Measurements from ENCODE around the gene LRRC59.
"Not testable (repeated sequence)": the region's sequence is repeated elsewhere in the genome, so short reads cannot be mapped to it uniquely, and the experiment has no call there.

LRRC59 gene

DNA sequence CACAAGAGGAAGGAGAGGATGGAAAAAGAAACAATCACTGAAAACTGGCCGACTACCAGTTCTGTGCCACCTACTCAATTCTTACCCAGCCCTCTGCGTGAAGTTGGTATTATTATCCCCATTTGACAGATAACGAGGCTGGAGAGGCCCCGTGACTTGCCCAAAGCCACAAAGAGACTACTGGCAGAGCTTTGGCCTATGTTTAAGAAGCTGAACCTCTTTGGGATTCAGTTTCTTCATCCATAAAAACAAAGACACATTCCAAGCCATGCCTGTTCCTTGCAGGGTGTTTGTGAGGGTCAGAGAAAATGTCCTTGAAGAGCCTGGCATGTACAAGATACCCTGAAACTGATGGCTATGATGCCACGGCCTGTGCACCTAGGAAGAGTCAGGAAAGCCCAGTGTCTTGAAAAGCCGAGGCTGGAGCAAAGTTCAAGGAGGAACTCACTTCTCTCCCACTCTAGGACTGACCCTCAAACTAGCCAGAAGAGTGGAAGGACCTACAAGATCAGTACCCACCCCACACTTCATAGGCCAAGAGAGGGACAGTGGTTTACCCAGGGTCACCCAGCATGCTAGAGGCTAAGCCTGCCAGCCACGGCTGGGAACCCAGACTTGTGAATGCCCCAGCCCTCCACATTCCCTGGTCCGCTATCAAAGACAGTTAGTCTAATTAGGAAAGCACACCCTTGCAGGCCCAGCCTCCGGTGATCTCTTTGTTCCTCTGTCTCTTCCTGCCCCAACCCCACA is 27.1 kb upstream of the LRRC59 start:
- FAIRE-seq: no peak

DNA sequence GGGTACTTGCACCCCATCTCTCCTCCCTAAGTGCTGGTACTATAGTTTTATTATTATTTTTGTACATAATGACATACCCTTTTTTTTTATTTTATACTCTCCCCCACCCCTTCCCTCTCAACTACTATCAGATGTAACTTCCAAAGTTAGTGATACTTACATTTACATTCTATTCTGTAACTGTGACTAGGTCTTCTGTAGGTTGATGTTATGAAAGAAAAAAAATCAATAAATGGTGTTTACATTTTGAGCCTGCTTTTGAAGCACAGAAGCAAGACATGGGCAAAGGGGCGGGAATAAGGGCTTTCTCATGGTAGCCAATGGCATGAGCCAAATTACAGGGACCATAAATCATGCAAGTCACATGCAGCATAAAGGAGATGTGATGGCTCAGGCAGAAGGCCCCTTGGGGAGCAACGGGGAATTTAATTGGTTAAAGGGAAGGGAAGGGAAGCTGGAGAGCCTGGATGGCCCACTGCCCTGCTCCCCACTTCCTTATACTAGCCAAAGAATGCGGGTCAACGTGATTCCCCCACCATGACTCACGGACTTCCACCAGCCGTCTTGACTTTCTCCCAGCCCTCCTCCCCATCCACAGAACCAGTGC is 26.3 kb upstream of the LRRC59 start:
- no peak for FAIRE-seq

DNA sequence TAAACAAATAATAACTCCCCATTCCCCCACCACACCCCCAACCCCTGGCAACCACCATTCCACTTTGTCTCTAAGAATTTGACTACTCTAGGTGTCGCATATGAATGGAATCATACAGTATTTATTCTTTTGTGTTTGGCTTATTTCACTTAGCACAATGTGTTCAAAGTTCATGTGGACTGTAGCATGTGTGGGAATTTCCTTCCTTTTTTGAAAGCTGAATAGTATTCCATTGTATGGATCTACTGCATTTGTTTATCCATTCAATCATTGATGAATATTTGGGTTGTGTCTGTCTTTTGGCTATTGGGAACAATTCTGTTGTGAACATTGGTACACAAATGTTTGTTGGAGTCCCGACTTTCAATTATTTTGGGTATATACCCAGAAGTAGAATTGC is 25.4 kb upstream of the LRRC59 start:
- no peak for FAIRE-seq

DNA sequence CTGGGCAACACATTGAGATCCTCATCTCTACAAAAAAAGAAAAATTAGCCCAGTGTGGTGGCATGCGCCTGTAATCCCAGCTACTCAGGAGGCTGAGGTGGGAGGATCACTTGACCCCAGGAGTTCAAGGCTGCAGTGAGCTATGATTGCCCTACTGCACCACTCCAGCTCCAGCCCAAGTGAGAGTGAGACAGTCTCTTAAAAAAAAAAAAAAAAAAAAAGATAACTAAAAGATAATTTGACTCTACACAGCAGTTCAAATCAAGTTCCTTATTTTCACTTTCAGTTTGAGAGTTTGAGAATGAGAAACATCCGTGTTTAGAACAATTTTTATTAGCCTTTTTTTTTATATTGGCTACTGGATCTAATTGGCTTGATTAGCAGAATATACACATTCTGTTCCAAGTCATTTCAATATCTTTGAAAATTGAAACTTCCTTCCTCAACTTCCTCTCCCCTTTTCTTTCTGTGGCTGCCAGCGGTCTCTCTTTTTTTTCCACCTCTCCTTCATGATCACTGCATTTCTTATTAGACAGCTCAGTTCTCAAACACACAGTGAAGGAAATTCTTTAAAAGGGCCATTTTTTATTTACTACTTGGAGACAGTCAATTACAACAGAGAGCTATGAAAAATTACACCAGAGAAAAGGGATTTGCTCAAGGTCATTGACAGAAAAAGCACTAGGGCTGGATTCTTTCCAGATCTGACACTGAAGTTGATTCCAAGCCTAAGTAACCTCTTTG is 24.2 kb upstream of the LRRC59 start:
- FAIRE-seq: no peak

DNA sequence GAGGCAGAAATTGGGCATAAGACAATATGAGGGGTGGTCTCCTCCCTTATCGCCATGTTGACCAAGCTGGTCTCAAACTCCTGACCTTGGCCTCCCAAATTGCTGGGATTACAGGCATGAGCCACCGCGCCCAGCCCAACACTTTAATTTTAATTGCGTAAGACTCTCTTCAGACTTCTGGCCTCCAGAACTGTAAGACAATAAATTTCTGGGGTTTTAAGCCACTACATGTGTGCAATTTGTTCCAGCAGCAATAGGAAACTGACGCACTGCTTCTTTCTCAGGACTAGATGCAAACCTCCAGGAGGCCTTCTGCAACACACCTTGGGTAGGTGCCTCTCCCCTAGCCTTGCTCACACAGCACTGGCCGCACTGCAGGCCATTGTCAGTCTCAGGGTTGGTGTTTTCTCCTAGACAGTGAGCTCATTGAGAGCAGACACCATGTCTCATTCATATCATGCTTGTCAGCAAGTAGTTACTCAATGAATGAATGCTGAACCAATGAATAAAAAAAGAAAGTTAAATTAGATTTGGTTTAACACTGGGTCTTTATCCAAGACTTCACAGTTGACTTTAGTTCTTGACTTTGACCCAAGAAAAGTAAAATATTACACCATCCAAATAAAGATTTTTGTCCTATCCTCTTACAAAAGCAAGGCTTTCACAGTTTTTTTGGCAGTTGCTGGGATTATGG is 23.2 kb upstream of the LRRC59 start:
- FAIRE-seq: no peak

DNA sequence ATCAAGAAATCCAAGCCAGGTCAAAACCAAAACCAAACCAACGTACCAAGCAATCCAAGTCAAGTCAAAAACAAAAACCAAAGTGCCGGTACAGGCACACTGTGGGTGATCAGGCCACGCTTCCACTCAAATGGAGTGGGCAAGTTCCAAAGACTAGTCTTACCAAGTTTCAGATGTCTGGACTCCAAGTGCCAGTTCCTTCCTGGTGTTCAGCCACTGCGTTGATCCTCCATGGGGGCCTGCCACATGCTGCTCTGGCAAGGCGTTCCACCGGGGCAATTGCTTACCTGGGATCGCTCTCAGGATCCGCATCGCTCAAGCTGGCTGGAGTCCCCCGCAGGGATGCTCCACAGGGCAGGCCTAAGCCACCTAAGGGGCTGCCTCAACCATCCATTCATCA is 22.3 kb upstream of the LRRC59 start:
- FAIRE-seq: not testable (repeated sequence)

DNA sequence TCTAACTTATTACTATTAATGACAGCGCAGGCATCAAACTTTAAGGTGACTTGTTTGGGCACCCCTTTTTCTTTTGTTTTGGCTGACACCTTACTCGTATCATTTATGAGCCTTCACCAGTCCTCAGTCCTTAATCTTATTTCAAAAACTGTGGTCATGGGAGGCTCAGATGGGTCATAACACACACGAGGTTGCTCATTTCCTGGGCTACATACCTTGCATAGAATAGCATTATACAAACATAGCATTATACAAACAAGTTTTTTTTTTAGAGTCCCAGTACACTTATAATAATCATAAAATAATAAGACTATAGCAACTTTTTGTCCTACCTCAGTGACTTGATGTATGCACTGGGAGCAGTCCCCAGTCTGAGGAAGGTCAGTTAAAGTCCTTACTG is 17.5 kb upstream of the LRRC59 start:
- FAIRE-seq: no peak

DNA sequence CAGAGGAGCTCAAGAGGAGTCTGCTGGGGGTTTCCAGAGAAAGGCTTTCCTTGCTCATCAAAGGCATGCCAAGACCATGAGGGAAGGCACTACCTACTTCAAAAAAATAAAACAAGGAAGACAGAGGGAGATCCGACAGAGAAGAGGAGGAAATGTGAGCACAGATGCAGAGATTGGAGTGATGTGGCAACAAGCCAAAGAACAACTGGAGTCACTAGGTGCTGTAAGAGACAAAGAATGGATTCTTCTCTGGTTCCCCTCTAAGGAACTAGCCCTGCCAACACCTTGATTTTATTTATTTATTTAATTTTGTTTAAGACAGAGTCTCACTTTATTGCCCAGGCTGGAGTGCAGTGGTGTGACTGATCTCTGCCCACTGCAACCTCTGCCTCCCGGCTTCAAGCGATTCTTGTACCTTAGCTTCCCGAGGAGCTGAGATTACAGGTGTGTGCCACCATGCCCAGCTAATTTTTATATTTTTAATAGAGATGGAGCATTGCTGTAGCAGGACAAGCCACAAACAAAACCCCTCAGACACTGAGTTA is 14.9 kb upstream of the LRRC59 start:
- FAIRE-seq: no peak

DNA sequence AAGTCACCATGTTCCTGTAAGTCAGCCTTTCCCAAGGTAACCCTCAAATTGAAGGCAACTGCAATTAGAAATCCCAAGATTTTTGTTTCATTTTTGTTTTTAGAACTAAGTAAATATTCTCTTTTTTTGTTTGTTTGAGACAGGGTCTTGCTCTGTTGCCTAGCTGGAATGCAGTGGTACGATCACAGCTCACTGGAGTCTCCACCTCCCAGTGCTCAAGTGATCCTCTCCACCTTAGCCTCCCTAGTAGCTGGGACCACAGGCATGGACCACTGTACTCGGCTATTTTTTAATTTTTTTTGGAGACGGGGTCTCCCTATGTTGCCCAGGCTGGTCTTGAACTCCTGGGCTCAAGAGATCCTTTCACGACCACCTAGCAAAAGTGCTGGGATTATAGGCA is 10.6 kb upstream of the LRRC59 start:
- FAIRE-seq: no peak

DNA sequence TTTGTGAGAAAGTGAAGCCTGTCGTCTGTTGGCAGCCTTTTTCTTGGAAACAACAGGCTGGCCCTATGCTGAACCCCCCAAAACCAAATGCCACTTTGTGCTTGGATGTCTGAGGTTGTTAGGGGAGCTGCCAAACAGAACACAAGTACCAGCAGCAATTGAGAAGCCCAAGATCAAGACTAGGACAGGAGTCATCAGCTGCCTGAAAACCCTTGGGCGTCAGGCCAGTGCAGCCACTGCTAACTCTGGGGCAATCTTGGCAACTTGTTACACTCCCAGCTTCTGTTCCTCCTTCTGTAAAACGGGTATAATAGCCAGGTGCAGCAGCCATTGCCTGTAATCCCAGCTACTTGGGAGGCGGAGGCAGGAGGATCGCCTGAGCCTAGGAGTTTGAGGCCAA is 9.3 kb upstream of the LRRC59 start:
- no peak for FAIRE-seq

DNA sequence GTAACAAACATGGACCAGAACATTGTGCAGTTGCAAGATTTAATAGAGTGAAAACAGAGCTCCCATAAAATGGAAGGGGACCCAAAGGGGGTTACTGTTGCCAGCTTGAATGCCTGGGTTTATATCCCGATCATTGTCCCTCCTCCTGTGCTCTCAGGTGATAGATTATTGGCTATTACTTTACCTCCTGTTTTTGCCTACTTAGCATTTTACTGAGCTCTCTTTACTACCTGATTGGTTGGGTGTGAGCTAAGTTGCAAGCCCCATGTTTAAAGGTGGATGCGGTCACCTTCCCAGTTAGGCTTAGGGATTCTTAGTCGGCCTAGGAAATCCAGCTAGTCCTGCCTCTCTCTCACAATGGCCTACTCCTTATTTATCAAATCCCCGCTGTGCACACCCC is 8.0 kb upstream of the LRRC59 start:
- FAIRE-seq: not testable (repeated sequence)

DNA sequence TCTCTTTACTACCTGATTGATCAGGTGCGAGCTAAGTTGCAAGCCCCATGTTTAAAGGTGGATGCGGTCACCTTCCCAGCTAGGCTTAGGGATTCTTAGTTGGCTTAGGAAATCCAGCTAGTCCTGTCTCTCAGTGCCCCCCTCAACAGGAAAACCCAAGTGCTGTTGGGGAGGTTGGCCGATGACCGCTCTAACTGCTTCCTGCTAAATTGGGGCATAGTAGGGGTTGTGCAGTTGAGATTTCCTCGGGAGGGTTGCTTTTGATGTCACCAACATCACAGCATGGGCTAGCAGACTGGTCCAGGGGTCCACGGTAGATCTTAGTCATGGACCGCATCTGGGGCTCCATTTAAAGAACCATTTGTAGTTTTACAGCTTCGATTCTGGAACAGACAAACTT is 2.3 kb upstream of the LRRC59 start:
- FAIRE-seq: not testable (repeated sequence)

DNA sequence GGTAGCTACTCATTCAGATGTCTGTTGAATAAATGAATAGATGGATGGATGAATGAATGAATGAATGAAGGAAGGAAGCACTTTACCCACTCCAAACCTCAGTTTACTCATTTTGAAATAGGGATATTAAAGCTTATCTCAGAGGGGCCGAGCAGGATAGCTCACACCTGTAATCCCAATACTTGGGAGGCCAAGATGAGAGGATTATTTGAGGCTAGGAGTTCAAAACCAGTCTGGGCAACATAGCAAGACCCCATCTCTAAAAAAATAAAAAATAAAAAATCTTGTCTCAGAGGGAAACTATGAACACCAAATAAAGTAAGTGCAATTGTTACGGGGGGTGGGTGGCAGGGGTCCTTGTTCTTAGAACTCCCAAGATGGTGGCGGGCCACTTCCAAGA is 1.3 kb upstream of the LRRC59 start:
- FAIRE-seq: not testable (repeated sequence)

DNA sequence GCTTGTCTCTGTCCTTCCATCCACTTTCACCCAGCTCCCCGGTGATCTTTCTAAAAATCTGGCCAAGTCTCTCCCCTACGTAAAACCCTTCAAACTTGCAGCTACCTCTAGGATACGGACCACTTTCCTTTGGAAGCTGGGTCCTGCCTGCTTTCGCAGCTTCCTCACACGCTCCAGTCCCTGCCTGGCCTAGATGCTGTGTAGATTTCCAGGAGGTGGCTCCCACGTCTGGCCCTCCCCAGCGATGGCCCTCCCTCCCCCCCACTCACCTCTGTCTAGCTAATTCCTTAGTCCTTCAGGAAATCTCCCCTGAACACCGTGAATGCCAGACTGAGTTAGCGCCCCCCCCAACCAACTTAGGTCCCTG is 579 bp upstream of the LRRC59 start:
- FAIRE-seq: no peak

DNA sequence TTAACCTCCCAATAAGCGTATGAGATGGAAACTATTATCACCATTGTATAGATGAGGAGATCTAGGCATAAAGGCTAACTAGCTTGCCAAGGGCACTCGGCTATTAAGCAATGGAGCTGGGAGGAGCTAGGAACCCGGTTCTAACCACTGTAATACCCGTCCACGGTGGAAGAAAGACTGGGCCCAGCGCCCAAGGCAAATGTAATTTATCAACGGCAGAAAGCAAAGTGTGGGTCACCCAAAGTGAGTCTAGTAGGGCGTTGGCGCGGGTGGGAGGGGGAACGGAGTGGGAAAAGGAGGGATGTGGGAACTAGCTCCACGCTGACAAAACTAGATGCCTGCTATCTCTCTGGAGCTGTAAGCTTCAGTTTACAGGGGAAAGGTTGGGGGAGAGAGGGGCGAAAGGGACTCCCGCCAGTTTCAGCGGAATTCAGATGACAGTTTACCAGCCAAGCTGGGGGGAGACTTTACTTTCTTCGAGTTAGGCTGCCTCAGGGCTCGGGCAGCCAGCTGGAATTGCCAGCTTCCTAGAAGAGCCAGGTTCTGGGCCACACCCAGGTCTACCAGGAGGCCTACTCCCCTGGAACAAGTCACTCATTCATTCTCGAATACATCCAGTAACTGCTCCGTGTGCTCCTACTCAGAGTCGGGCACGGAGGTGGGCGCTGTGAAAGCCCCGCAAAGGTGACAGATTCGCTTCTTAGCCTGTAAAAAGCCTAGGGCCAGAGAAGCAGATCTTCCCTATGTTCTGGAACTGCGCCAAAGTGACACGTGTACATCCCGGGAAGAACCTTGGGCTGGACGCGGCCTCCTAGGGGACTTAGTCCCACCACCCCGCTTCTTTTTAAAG is 837 bp downstream of the LRRC59 start:
- FAIRE-seq: no peak

DNA sequence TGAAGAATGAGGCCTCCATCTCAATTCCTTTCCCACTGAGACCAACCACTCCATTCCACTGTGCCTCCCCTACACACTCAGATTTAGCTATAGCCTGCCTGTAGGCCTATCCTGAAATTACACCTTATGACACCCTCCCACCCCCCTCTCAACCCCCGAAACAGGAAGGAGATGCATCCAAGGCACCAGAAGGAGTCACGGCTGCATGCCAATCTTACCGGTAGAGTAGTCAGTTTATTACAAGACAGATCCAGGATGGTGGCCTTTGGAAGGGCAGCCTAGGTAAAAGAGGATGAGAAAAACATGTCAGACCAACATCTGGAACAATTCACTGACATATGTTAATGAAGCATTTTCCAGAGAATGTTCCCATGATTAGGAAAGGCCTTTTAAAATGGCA is 2.6 kb downstream of the LRRC59 start:
- FAIRE-seq: no peak

DNA sequence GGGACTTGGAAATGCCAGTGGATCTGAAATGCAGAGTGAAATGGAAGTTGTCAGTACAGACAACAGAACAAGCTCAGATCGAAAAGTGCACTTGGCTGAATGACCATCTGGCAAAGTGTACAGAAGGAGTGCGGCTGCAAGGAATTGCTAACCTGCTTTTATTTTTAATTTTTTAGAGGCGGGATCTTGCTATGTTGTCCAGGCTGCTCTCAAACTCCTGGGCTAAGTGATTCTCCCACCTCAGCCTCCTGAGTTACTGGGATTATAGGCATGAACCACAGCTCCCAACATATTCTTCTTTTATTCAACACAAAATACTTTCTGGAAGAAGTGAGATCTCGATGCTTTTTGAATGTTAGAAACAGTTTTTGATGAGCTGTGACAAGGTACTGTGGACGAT is 3.6 kb downstream of the LRRC59 start:
- no peak for FAIRE-seq

DNA sequence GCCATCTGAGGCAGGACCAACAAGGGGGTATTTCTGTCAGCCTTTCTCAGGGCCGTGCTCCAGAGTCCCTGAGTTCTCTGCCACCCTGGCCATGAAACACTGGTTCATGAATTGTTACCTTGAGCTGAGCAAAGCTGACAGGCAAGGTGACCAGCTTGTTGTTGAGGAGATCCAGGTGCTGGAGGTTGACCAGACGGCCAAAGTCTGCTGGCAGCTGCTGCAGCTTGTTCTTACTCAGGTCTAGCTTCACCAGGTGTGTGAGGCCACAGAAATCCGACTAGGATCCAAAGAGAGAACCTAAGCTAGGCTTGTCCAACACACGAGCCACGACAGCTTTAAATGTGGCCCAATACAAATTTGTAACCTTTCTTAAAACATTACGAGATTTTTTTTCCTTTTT is 4.7 kb downstream of the LRRC59 start:
- FAIRE-seq: no peak

DNA sequence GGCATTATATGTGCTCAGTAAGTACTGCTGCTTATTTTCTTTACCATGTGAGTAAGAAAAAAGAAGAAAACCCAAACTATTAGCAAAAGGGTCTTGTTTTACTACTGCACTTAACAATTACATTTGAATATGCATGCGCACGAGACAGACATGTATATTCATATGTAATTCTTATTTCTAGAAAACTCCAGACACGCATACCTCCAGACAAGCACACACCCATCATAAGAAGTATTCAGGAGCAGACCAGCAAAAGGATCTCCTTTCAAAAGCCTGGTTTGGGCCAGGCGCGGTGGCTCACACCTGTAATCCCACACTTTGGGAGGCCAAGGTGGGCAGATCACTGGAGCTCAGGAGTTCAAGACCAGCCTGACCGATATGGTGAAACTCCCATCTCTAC is 7.8 kb downstream of the LRRC59 start:
- FAIRE-seq: no peak

DNA sequence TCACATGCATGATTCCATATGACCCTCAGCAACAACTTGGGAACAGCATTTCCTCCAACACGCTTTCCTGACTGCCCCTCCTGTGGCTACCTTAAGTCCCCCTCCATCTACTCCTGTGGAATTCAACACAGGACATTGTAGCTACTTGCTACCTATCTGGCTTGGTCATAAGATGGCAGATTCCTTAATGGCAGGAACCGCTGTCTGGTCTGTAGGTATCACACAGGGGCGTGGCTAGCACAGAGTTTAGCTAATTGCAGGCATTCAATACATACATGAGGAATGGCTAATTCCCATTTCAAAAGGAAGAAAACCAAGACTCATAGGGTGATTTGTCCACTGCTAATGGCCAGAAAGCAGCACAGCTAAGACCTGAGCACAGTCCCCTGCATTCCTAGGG is 8.6 kb downstream of the LRRC59 start:
- FAIRE-seq: no peak

DNA sequence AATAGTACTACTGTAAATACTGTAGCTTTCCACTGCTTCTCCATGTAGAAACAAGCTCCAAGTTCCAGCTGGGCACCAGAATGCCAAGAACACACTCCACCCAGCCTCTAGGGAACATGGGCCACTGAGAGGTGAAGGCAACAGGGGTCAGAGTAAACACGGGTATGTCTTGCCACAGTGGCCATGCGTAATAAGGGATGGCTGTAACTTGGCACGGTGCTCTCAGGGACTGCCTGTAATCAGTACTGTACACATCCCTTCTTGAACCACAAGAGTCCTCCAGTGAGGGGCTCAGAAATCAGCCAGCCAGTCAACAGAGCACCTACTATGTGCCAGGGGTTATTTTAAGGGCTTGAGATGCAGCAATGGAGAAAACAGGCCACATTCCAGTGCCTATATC is 10.8 kb downstream of the LRRC59 start:
- no peak for FAIRE-seq

DNA sequence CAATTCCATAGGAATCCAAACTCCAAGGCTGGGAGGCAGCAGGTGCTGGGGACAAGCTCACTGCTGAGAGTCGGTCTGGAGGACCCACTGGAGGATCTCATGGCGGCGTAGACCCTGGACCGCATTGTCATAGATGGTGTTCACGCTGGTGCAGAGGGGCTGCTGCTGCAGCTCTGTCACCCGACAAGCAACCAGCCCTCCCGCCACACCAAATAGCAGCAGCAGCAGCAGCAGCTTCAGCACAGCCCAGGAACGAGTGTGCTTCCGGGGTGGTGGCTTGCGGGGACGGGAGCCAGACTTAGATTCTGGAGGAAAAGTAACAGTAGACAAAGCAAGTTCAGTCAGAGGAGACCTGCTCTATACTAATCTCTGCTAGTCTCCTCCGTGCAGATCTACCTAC is 14.4 kb downstream of the LRRC59 start:
- no peak for FAIRE-seq

All from G401.6 (cell line).